Measurements from ENCODE around the gene WWTR1.

WWTR1 gene

DNA sequence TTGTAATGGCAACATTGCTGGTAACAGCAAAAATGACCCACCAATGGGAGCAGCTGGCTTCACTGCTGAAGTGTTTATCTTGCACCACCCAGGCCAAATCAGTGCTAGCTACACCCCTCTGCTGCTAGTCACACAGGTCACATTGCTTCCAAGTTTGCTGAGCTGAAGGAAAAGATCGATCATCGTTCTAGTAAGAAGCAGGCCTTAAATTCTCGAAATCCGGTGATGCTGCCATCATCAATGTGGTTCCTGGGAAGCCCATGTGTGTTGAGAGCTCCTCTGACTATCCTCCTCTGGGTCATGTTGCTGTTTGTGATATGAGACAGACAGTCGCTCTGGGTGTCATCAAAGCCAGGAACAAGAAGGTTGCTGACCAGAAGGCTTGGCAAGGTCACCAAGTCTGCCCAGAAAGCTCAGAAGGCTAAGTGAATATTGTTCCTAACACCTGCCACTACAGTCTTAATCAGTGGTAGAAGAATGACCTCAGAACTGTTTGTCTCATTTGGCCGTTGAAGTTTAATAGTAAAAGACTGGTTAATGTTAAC is 162.2 kb downstream of the WWTR1 start:
- TF ChIP-seq POLR2A (IDR thresholded peaks at IDR 0.05; ENCODE audit: low read depth, low read length), result no peak
- DNase-seq (ENCODE audit: insufficient read length, low spot score) (no peak), FAIRE-seq (no peak)

DNA sequence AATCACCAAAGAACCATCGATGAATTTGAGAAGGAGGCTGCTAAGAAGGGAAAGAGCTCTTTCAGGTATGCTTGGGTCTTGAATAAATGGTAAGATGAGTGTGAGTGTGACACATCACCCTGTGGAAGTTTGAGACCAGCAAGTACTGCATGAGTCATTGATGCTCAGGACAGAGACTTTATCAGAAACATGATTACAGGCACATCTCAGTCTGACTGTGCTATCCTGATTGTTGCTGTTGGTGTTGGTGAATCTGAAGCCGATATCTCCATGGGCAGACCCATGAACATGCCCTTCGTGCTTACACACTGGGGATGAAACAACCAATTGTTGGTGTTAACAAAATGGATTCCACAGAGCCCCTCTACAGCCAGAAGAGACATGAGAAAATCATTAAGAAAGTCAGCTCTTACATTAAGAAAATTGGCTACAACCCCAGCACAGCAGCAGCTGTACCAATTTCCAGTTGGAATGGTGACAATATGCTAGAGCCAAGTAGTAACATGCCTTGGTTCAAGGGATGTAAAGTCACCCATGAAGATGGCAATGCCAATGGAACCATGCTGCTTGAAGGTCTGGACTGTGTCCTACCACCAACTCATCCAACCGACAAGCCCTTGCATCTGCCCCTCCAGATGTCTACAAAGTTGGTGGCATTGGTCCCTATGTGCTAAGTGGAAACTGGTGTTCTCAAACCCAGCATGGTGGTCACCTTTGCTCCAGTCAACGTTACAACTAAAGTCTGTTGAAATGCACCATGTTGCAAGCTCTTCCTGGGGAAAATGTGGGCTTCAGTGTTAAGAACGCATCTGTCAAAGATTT is 162.9 kb downstream of the WWTR1 start:
- DNase-seq (ENCODE audit: insufficient read length, low spot score) (no peak), FAIRE-seq (no peak)
- TF ChIP-seq POLR2A (IDR thresholded peaks at IDR 0.05; ENCODE audit: low read depth, low read length), result no peak

DNA sequence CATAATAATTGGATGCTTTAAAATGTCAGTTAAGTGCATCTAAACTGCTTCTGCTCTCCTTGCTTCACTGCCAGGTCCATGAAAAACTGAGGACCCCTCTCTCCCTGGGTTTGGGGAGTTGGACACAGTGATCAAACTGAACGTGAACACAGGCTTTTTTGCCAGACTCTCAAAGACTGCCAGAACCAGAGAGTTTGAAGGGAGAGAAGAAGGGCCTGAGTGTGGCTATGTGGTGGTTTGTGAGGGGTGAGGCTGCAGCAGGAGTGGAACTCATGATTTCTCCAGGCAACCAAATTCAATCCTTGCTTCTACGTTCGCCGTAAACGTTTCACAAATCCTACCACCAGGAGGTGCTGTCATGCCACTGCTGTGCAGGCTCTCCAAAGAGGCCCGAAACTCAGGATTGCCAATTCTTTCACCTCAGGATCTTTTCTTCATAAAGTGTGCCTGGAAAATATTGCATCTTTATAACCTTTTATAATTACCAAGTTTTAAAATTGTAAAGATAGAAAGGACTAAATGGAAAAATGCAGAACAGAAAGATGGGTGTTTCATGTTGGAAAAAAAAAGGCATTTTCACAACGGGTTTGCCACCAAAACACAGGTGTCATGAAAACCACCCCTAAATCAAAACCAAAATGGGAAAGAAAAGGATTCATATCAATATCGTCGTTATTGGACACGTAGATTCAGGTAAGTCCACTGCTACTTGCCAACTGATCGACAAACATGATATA is 163.6 kb downstream of the WWTR1 start:
- DNase-seq (ENCODE audit: insufficient read length, low spot score) (no peak), FAIRE-seq (no peak)
- TF ChIP-seq POLR2A (IDR thresholded peaks at IDR 0.05; ENCODE audit: low read depth, low read length), result no peak

DNA sequence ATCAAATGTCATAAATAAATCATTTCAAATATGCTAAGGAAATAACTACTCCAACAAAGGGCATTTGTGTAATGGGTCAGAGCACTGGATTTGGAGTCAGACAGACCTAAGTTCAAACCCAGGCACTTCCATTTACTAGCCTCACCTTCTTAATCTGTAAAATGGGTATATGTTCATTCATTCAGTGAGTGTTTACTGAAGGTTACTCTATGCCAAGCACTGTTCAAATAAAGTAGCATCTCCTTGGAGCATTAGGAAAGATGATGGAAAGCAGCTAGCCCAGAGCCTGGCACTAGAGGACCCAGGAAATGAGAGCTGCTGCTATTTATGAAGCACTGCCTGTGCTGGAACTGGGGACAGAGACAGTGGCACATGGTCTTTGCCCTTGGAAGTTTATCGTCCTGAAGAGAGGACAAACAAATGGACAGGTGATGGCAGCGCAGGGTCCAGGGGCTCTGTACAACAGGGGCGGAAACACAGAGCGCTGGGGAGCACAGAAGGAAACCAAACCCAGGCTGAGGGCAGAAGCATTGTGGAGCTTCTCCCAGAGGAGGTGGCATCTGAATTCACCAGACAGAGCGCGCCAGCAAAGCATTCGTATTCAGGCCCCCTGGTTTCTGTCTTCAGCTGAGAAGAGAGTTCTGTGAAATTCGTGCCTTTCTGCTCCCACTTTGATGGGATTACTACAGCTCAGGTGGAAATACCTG is 164.4 kb downstream of the WWTR1 start:
- no peak for FAIRE-seq
- no peak for TF ChIP-seq POLR2A (IDR thresholded peaks at IDR 0.05; ENCODE audit: low read depth, low read length)
- DNase-seq (ENCODE audit: insufficient read length, low spot score), result no peak

DNA sequence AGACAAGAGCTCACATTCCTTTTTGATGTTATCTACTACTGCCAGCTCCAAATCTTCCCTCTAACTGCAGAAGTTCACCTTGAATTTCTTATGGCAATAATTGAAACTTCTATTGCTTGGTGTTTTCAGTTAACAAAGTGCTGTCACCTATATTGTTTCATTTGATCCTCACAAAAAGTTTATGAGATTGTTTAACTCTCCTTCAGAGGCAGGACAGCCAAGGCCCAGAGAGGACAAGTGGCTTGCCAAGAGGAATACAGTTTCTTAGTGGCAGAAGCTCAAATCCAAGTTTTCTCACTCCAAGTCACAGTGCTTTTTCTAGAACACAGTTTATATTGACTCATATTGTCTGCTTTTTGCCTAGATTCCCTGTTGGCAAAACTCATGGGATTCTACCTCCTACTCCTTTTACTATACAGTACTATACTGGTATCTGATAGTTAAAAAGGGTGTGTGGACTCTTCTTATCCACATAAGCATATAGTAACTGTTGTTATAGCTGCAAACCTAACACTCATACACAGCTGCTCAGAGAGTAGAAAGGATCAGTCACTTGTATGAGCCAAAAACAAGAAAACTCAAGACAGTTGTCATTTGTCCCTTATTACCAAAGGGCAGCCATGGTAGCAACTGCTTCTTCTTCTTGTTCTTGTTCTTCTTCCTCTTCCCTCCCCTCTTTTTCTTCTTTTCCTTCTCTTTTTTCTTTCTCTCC is 167.4 kb downstream of the WWTR1 start:
- DNase-seq (ENCODE audit: insufficient read length, low spot score), result no peak
- no peak for TF ChIP-seq POLR2A (IDR thresholded peaks at IDR 0.05; ENCODE audit: low read depth, low read length)
- FAIRE-seq, result no peak

DNA sequence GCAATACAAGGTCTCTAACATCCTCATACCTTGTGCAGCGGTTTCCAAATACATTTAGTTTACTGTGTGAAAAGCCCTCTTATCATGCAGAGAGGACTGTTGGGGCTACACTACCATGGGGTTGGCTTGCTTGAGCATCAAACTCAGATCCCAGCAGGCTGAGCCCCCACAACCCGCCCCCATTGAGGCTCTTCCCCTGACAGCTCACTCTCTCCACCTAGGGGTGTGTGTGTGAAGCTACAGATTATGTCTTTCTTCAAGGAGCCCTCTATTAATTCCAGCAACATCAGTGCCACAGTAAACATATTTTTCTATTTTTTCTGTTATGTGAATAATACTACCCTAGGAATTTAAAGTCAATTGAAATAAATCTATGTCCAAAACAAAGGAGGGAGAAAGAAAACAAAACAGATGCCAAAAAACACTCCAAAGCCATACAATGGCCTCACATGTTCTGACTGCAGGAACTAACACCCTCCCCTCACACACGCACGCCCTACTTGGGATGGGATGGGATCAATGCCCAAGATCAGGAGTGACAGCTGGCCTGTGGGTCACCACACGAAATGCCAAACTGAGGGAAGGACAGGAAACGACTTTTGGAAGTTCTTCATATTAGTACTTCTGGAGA is 168.7 kb downstream of the WWTR1 start:
- DNase-seq (ENCODE audit: insufficient read length, low spot score) (no peak), FAIRE-seq (no peak)
- TF ChIP-seq POLR2A (IDR thresholded peaks at IDR 0.05; ENCODE audit: low read depth, low read length), result no peak

DNA sequence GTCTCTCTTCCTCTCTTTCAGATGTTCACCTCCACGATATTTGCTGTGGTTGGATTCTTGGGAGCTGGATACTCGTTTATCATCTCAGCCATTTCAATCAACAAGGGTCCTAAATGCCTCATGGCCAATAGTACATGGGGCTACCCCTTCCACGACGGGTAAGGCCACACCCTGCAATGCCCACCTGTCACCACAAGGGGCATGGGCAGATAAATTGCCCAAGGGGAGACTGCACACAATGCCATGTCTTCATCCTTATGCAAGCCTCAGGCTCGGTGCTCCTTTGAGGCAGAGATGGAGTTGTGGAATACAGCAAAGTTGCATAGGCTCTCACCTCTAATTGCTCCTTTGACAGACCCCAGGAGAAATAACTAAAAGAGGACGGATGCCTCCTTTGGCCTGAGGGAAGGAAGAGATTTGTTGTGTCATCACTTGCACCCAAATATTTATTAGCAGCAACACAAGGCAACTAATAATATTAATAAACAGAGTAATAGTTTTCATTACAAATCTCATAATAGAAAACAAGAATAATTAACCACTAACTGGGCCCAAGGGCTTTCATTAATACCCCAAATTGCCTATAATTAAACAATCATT is 170.1 kb downstream of the WWTR1 start:
- DNase-seq (ENCODE audit: insufficient read length, low spot score) (no peak), FAIRE-seq (no peak)
- no peak for TF ChIP-seq POLR2A (IDR thresholded peaks at IDR 0.05; ENCODE audit: low read depth, low read length)

DNA sequence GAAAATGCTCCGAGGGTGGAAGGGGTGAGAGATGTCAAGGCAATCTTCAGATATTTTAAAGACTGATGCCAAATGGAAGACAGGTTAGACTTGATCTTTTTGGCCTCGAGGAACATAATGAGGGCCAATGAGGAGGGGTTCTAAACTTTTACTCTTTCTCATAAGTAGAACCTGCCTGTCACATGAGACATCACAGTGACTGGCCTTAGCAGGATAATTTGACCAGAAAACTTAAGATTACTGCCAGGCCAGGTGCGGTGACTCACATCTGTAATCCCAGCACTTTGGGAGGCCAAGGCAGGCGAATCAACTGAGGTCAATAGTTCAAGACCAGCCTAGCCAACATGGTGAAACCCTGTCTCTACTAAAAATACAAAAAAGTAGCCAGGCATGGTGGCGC is 171.1 kb downstream of the WWTR1 start:
- DNase-seq (ENCODE audit: insufficient read length, low spot score) (no peak), FAIRE-seq (no peak)
- TF ChIP-seq POLR2A (IDR thresholded peaks at IDR 0.05; ENCODE audit: low read depth, low read length), result no peak

DNA sequence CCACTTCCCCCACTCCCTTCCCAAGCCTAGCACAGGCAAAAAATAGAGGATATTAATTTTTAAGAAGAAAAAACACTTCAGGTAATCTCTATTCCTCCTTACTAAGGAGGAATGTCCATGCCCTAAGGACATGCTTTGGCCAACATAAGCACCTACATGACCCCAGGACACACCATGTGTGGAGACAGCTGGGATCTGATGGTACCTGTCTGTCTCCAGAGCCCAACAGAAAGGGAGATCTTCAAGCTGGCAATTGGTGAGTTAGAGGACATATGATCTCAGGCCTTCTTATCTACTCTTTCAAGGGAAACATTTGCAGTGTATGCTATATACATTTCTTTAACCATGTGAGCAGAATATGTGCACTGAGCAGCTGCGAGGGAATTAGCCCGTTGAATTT is 176.3 kb downstream of the WWTR1 start:
- DNase-seq (ENCODE audit: insufficient read length, low spot score) (no peak), FAIRE-seq (no peak)
- TF ChIP-seq POLR2A (IDR thresholded peaks at IDR 0.05; ENCODE audit: low read depth, low read length), result no peak

DNA sequence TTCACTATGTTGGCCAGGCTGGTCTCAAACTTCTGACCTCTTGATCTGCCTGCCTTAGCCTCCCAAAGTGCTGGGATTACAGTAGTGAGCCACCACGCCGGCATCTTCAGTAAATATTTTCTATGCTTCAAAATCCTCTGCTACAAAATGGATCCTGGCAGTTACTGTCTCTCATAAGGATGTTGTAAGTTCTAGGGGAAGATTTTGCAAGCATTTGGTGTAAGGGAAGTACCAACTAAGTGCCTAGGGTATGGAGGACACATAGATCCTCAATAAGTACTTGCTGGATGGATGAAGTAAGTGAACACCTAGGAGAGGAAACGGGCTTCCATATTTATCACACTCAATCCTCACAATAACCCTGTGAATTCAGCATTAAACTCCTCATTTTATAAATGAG is 176.8 kb downstream of the WWTR1 start:
- FAIRE-seq (no peak), DNase-seq (ENCODE audit: insufficient read length, low spot score) (no peak)
- no peak for TF ChIP-seq POLR2A (IDR thresholded peaks at IDR 0.05; ENCODE audit: low read depth, low read length)

DNA sequence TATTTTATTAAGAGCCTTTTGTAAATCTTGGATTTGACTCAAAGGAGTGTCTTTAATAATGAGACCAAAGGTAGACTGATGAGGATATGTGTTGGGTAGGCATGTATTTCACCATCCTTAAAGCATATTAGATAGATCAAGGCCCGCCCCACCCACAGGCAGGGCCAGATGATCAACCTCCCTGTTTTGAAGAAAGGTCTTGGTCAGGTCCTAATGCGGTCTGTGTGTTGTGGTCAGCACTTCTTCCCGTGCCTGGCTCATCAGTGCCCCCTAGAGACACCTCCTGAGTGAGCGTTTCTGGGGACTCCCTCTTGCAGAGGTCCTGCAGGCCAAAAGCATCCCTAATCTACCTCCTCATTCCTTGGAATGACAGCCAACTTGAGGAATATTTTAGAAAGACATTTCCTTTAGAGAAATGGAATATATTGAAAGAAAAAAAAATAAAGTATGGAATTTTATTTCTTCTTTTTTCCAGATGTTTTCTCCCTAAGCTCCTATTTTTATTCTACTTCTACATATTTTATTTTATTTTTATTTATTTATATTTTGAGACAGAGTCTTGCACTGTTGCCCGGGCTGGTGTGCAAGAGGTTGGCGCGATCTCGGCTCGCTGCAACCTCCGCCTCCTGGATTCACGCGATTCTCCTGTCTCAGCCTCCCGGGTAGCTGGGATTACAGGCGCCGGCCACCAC is 177.4 kb downstream of the WWTR1 start:
- FAIRE-seq (peak; percentile 83), DNase-seq (ENCODE audit: insufficient read length, low spot score) (peak; percentile 70)
- no peak for TF ChIP-seq POLR2A (IDR thresholded peaks at IDR 0.05; ENCODE audit: low read depth, low read length)

DNA sequence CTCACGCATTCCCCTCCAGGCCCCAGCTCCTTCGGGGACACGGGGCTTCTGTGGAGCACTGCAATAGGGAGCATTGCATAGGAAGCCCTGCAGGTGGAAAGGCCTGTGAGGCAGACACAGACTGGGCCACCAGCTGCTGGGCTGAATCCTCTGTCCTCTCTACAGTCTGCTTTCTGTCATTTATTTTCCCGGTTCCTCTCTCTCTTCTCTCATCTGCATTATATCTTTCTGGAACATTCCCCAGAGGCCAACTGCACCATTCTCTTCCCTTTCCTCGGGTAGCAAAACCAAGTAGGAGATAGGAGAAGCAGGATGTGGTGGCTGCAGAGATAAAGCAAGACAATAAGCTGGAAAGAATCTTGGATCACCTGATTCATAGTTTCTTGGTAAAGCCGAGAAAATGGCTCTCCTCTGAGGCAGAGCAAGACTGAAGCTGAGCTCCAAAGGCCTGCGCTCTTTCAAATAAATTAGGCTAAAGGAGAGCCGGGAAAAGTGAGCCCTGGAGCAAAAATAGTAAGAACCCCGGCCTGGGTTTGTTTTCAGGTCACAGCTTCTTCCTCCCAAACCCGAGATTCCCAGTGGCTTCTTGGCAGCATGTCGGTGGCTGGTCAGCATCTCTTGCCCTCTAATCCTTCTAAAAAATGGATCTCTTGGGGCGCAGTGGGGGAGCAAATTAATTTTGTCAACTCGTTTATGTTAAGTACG is 178.1 kb downstream of the WWTR1 start:
- FAIRE-seq, result no peak

More for the DNA sequence above, 178.1 kb downstream of the WWTR1 start:
- DNase-seq (ENCODE audit: insufficient read length, low spot score), result no peak
- TF ChIP-seq POLR2A (IDR thresholded peaks at IDR 0.05; ENCODE audit: low read depth, low read length), result no peak

Measured in H54 (cell line).